Measurements from ENCODE around the gene CDK5RAP1. TPM values are rescaled to one million over a fixed set of nuclear protein-coding genes. Genes with fewer than 3 reads are reported as not detected.

The CDK5RAP1 gene
- polyA plus RNA-seq, 2 of the 4 experiments (the other 2 are of a cell fraction), result 39.6 to 39.7 TPM

GRCh38 chr20:33338467-33339258 lies 62.7 kb downstream of the CDK5RAP1 start:
- Histone ChIP-seq H3K9me3 (no peaks in the 10 kb centered on the region), H3K4me3 (no peak overlapping the region), H3K27ac (no peak overlapping the region; a peak in 1 of 6 replicates), H3K4me1 (no peaks in the 10 kb centered on the region), H3K4me2 (no peak overlapping the region)
- CTCF ChIA-PET, result no interaction called here
- ATAC-seq (no peak), FAIRE-seq (no peak), DNase-seq (ENCODE audit: low read depth in 1 of 2, low spot score in 1 of 2) (no peak)
- POLR2A ChIA-PET, result no interaction called here
- WGBS (ENCODE audit: missing lambda C conversion rate), result 61% methylated on average over 5 of the region's 5 CpGs
- TF ChIP-seq JUN (IDR thresholded peaks at IDR 0.05) (no peak), MYC (IDR thresholded peaks at IDR 0.05; ENCODE audit: borderline replicate concordance, low read length) (no peak), CBX8 (IDR thresholded peaks at IDR 0.05) (no peak), CTCF (IDR thresholded peaks at IDR 0.05) (no peak), RAD21 (conservative IDR thresholded peaks at IDR 0.05 in 1 of 2, IDR thresholded peaks at IDR 0.05 in 1 of 2) (no peak), HDAC2 (IDR thresholded peaks at IDR 0.05) (no peak), ZFP36 (IDR thresholded peaks at IDR 0.05; ENCODE audit: borderline replicate concordance, partially characterized antibody) (no peak), TP53 (CRISPR knock-in tag; IDR thresholded peaks at IDR 0.05) (no peak), CHD4 (IDR thresholded peaks at IDR 0.05; ENCODE audit: borderline replicate concordance) (no peak), RNF2 (IDR thresholded peaks at IDR 0.05; ENCODE audit: borderline replicate concordance, low read depth) (no peak), SREBF2 (IDR thresholded peaks at IDR 0.05) (no peak), JUNB (IDR thresholded peaks at IDR 0.05) (no peak), FOXS1 (CRISPR knock-in tag; IDR thresholded peaks at IDR 0.05) (no peak)
- TF ChIP-seq, protein P1, sequence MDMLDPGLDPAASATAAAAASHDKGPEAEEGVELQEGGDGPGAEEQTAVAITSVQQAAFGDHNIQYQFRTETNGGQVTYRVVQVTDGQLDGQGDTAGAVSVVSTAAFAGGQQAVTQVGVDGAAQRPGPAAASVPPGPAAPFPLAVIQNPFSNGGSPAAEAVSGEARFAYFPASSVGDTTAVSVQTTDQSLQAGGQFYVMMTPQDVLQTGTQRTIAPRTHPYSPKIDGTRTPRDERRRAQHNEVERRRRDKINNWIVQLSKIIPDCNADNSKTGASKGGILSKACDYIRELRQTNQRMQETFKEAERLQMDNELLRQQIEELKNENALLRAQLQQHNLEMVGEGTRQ (IDR thresholded peaks at IDR 0.05), result no peak
- TF ChIP-seq, protein P2, sequence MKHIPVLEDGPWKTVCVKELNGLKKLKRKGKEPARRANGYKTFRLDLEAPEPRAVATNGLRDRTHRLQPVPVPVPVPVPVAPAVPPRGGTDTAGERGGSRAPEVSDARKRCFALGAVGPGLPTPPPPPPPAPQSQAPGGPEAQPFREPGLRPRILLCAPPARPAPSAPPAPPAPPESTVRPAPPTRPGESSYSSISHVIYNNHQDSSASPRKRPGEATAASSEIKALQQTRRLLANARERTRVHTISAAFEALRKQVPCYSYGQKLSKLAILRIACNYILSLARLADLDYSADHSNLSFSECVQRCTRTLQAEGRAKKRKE (CRISPR knock-in tag; IDR thresholded peaks at IDR 0.05; ENCODE audit: low read depth), result no peak

DNA sequence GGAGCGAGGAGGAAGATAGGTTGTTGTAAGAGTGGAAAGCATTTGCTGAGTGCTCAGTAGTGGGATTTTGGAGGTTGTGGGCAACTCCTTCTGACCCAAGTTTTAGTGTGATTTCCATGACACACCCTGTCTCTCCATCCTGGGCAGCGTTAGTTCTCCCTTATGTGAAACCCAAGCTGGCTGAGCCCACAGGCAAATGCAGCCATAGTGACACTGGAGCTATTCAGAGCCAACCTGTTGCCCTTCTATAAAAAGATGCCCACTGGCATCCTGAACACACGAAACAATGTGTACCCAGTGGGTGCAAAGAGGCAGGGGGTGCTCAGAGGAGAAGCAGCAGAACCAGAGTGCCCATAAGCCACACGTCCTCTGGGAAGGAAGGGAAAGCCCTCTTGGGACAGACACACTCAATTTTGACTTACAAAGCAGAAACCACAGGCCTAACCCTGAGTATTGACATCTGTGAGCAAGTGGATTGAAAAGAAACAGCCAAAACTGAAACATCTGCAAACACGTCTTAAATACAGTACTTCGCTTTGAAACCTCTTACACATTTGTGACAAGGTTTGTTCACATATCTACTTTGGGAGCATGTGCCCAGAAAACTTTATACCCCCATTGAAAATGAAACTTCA lies 63.7 kb downstream of the CDK5RAP1 start:
- 68% methylated on average over 6 of the region's 6 CpGs for WGBS (ENCODE audit: missing lambda C conversion rate)
- CTCF ChIA-PET, result interaction anchor here (1.6 kb wide), 1 partner anchor 39 kb away, joined by 3 read pairs; no protein-coding TSS in a partner anchor
- TF ChIP-seq CTCF (IDR thresholded peaks at IDR 0.05), result no peak
- TF ChIP-seq KDM1A (IDR thresholded peaks at IDR 0.05; ENCODE audit: low read depth), result no peak
- no peak for TF ChIP-seq EHMT2 (IDR thresholded peaks at IDR 0.05; ENCODE audit: low read depth)
- no peak for TF ChIP-seq RARB (CRISPR knock-in tag; IDR thresholded peaks at IDR 0.05)
- TF ChIP-seq, protein P3, sequence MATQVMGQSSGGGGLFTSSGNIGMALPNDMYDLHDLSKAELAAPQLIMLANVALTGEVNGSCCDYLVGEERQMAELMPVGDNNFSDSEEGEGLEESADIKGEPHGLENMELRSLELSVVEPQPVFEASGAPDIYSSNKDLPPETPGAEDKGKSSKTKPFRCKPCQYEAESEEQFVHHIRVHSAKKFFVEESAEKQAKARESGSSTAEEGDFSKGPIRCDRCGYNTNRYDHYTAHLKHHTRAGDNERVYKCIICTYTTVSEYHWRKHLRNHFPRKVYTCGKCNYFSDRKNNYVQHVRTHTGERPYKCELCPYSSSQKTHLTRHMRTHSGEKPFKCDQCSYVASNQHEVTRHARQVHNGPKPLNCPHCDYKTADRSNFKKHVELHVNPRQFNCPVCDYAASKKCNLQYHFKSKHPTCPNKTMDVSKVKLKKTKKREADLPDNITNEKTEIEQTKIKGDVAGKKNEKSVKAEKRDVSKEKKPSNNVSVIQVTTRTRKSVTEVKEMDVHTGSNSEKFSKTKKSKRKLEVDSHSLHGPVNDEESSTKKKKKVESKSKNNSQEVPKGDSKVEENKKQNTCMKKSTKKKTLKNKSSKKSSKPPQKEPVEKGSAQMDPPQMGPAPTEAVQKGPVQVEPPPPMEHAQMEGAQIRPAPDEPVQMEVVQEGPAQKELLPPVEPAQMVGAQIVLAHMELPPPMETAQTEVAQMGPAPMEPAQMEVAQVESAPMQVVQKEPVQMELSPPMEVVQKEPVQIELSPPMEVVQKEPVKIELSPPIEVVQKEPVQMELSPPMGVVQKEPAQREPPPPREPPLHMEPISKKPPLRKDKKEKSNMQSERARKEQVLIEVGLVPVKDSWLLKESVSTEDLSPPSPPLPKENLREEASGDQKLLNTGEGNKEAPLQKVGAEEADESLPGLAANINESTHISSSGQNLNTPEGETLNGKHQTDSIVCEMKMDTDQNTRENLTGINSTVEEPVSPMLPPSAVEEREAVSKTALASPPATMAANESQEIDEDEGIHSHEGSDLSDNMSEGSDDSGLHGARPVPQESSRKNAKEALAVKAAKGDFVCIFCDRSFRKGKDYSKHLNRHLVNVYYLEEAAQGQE (IDR thresholded peaks at IDR 0.05), result no peak
- TF ChIP-seq ZFP36 (IDR thresholded peaks at IDR 0.05; ENCODE audit: borderline replicate concordance, partially characterized antibody), result no peak
- TF ChIP-seq TFCP2L1 (CRISPR knock-in tag; IDR thresholded peaks at IDR 0.05), result no peak
- no peak for TF ChIP-seq MAFK (IDR thresholded peaks at IDR 0.05; ENCODE audit: partially characterized antibody)
- TF ChIP-seq PHF8 (IDR thresholded peaks at IDR 0.05; ENCODE audit: borderline replicate concordance, low read depth), result no peak
- TF ChIP-seq EHF (CRISPR knock-in tag; IDR thresholded peaks at IDR 0.05), result no peak
- no peak for TF ChIP-seq HMGXB4 (CRISPR knock-in tag; IDR thresholded peaks at IDR 0.05; ENCODE audit: borderline replicate concordance)

More for the DNA sequence above, 63.7 kb downstream of the CDK5RAP1 start:
- DNase-seq (ENCODE audit: low read depth in 1 of 2, low spot score in 1 of 2), result no peak
- Histone ChIP-seq H3K27ac (no peak overlapping the region), H3K4me1 (no peaks in the 10 kb centered on the region), H3K9me3 (no peaks in the 10 kb centered on the region), H3K4me2 (no peak overlapping the region), H3K4me3 (no peak overlapping the region)
- no peak for ATAC-seq
- FAIRE-seq, result no peak
- POLR2A ChIA-PET, result no interaction called here
